Spleen (tissue), 11 donors: Measurements from ENCODE around the gene STK24. TPM values are rescaled to one million over a fixed set of nuclear protein-coding genes. Genes with fewer than 3 reads are reported as not detected.
"Not testable (repeated sequence)": the region's sequence is repeated elsewhere in the genome, so short reads cannot be mapped to it uniquely, and the experiment has no call there.

Experiments
- DNase-seq: peaks from one replicate; pipeline ENCODE4 v3.0.0-alpha.2; 2020
- H3K27ac ChIP-seq, 8 donors: fragments of 200-600 bp; sonication (generic) in 7 of 8; 1 replicate in 4 of 8; 2 replicates in 4 of 8; pipeline versions ENCODE4 v1.5.0 to v1.8.0; 2016 to 2021; ENCODE audit warnings: inconsistent platforms in 4 of 8, mild to moderate bottlenecking in 4 of 8, moderate library complexity in 1 of 8
- H3K27me3 ChIP-seq, 7 donors: fragments of 200-600 bp; sonication (generic) in 6 of 7; replicated peaks in 1 of 7; 1 replicate in 4 of 7; 2 replicates in 3 of 7; pipeline versions ENCODE4 v1.5.0 to v1.8.0; 2016 to 2021; ENCODE audit warnings: inconsistent platforms in 3 of 7, mild to moderate bottlenecking in 1 of 7
- H3K36me3 ChIP-seq, 6 donors: fragments of 200-600 bp; sonication (generic) in 5 of 6; 1 replicate in 4 of 6; 2 replicates in 2 of 6; pipeline versions ENCODE4 v1.5.0 to v1.8.0; 2016 to 2021; ENCODE audit warnings: inconsistent platforms in 2 of 6
- H3K4me1 ChIP-seq, 6 donors: fragments of 200-600 bp; sonication (generic) in 5 of 6; 1 replicate in 3 of 6; 2 replicates in 3 of 6; pipeline versions ENCODE4 v1.5.0 to v1.8.0; 2016 to 2021; ENCODE audit warnings: inconsistent platforms in 3 of 6
- H3K4me3 ChIP-seq, 8 donors: fragments of 200-600 bp; sonication (generic) in 7 of 8; 1 replicate in 4 of 8; 2 replicates in 4 of 8; pipeline versions ENCODE4 v1.5.0 to v1.8.0; 2016 to 2021; ENCODE audit warnings: inconsistent platforms in 4 of 8, mild to moderate bottlenecking in 4 of 8, moderate library complexity in 2 of 8
- H3K9me3 ChIP-seq, 8 donors: fragments of 200-600 bp; sonication (generic) in 7 of 8; 1 replicate in 4 of 8; 2 replicates in 4 of 8; pipeline versions ENCODE4 v1.5.0 to v1.8.0; 2016 to 2021; ENCODE audit warnings: inconsistent platforms in 4 of 8
- POLR2A ChIP-seq, 3 donors: fragments of 450-650 bp; IDR thresholded peaks; one replicate each; pipeline ENCODE4 v1.5.1; 2017; ENCODE audit warnings: antibody characterized with exemption in 3 of 3, mild to moderate bottlenecking in 1 of 3
- POLR2AphosphoS5 ChIP-seq, 3 donors: sonication (generic); formaldehyde crosslinking; IDR thresholded peaks; one replicate each; pipeline ENCODE4 v1.5.1; 2017; ENCODE audit warnings: antibody characterized with exemption in 3 of 3
- WGBS, 5 donors: extraction: QIAGEN DNeasy Blood & Tissue Kit in 3 of 5; methylation state at CpG; one replicate each; pipeline versions ENCODE4 v1.1.5 to v1.1.7; 2013 to 2018; 5-methylcytosine and 5-hydroxymethylcytosine counted together
- intact Hi-C: fragments of 100-400 bp; cut with DNase I; formaldehyde crosslinking; loops from one replicate; pipeline ENCODE4 v1.15.0; 2023; ENCODE audit warnings: low total_unique reads
- polyA plus RNA-seq, 3 donors: library from polyadenylated mRNA; stranded (reverse); fragments of 200-250 nt; gene quantifications; one replicate each; pipeline ENCODE4 v1.2.1, GENCODE V29; 2013
- total RNA-seq, 7 donors: library from RNA; depleted of rRNA in 3 of 7; stranded (reverse); fragments of >200 nt in 3 of 7; fragmentation: NEBNext Ultra II Directional in 4 of 7; extraction: Animal tissue kit (Norgen Biotek cat#: 25700) in 4 of 7; gene quantifications; one replicate each; pipeline versions ENCODE4 v1.1.0 to v1.2.1, GENCODE V29; 2016 to 2021
- TF ChIP-seq, protein P1 (sequence below), 11 experiments: fragments of 200-600 bp in 7 of 11; fragments of 450-650 bp in 4 of 11; sonication (generic) in 4 of 11; IDR thresholded peaks in 8 of 11; conservative IDR thresholded peaks in 3 of 11; 1 replicate in 7 of 11; 2 replicates in 4 of 11; pipeline versions ENCODE4 v1.4.0 to v1.8.0; 2016 to 2021; ENCODE audit warnings: antibody characterized with exemption in 11 of 11, inconsistent platforms in 4 of 11, mild to moderate bottlenecking in 1 of 11
- donor health status: healthy with polysubstance abuse.
- donor health status: DM: no; HTN: no; CAD: no; lungs with moderate emphysema.
- donor health status: DM: no; HTN: no; CAD: no.
- donor health status: Bipolar disorder and iron deficiency.
- donor health status: healthy.
- donor health status: DM: no; HTN: no; CAD: no.
- donor health status: DM: yes; HTN: yes; CAD: no.

STK24 gene
- total and polyA plus RNA-seq, 10 donors: 36.5 to 132 (median 94.5) TPM

DNA sequence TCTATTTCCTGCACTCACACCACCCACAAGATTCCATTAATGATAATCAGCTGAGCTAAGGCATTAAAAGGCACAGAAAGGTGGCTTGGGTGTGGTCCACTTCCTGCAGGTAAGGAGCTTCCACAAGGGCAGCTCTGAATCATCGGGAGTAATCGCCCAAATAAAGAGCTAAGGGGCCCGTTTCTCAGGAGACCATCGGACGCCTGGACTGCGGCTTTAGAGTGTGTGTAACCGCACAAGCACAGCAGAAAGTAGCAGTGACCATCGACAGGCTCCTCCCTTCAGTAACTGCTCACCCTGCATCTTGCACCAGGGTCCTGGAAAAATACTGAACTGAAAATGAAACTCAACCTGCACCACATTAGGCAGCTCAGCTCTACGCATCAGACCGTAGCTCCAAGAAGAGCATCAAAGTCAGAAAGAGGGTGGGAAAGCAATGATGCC, 6.0 kb downstream of the STK24 start:
- Histone ChIP-seq H3K36me3 (no peaks in the 10 kb centered on the region), H3K4me3 (peak overlapping the region in 6 of 8 donors; percentile 10 to 64 (median 29))
- peak in 2 of 3 donors; percentile 61 to 72 for TF ChIP-seq POLR2AphosphoS5 (IDR thresholded peaks at IDR 0.05)
- TF ChIP-seq, protein P1, sequence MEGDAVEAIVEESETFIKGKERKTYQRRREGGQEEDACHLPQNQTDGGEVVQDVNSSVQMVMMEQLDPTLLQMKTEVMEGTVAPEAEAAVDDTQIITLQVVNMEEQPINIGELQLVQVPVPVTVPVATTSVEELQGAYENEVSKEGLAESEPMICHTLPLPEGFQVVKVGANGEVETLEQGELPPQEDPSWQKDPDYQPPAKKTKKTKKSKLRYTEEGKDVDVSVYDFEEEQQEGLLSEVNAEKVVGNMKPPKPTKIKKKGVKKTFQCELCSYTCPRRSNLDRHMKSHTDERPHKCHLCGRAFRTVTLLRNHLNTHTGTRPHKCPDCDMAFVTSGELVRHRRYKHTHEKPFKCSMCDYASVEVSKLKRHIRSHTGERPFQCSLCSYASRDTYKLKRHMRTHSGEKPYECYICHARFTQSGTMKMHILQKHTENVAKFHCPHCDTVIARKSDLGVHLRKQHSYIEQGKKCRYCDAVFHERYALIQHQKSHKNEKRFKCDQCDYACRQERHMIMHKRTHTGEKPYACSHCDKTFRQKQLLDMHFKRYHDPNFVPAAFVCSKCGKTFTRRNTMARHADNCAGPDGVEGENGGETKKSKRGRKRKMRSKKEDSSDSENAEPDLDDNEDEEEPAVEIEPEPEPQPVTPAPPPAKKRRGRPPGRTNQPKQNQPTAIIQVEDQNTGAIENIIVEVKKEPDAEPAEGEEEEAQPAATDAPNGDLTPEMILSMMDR (IDR thresholded peaks at IDR 0.05 in 8 of 11, conservative IDR thresholded peaks at IDR 0.05 in 3 of 11): no peak

DNA sequence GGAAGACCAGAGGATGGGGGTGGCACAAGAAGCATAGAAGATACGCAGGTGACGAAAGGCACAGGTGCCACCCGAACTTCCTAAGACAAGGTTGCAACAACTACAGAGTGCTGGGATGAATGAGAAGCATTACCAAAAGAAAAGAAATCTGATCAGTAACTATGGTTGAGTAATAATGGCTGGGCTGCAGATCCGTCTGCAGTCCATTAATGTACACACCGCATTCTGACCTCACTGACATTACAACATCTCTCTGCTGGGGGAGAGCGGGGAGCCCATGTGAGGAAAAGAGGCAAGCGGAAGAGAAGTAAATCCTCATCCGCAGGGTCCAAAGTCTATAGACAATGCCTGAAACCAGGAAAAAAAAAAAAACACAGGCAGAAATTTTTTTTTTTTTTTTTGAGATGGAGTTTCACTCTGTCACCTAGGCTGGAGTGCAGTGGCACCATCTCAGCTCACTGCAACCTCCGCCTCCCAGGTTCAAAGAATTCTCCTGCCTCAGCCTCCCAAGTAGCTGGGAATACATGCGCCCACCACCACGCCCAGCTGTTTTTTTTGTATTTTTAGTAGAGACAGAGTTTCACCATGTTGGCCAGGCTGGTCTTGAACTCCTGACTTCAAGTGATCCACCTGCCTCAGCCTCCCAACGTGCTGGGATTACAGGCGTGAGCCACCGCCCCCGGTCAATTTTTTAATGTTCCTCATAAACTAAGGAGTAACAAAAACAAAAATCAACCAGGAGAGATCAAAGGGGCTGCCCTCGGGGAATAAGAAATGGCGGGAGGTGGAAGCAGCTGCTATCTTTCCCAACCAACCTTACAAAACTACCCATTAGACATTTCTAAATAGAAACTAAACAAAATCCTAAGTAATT, 7.2 kb downstream of the STK24 start:
- not testable (repeated sequence) for H3K36me3 ChIP-seq, DNase-seq, H3K27me3 ChIP-seq, H3K9me3 ChIP-seq
- WGBS, 5 donors: 64 to 80% (median 76%) methylated on average over 17 of the region's 17 CpGs
- H3K27ac ChIP-seq: peak overlapping the region; percentile 59 to 97 (median 80)
- H3K4me3 ChIP-seq: peak overlapping the region in 1 of 8 donors; percentile 64
- peaks cover 77 to 100% (median 95%) of the 10 kb centered on the region in 6 donors for H3K4me1 ChIP-seq
- peak in 1 of 3 donors; percentile 56 for TF ChIP-seq POLR2AphosphoS5 (IDR thresholded peaks at IDR 0.05)
- intact Hi-C loops: loop anchor here (10.0 kb wide), 2 partner anchors 65 to 95 kb away; no protein-coding TSS in a partner anchor

More for the DNA sequence above, 6.0 kb downstream of the STK24 start:
- 21 to 50% (median 34%) methylated on average over 9 to 10 of the region's 10 CpGs for WGBS, 5 donors
- no peaks in the 10 kb centered on the region for H3K9me3 ChIP-seq
- no peaks in the 10 kb centered on the region for H3K27me3 ChIP-seq
- DNase-seq: no peak
- peak overlapping the region; percentile 59 to 97 (median 80) for H3K27ac ChIP-seq
- intact Hi-C loops: loop anchor here (10.0 kb wide), 1 partner anchor 96 kb away; no protein-coding TSS in a partner anchor
- peaks cover 69 to 100% (median 93%) of the 10 kb centered on the region in 6 donors for H3K4me1 ChIP-seq

DNA sequence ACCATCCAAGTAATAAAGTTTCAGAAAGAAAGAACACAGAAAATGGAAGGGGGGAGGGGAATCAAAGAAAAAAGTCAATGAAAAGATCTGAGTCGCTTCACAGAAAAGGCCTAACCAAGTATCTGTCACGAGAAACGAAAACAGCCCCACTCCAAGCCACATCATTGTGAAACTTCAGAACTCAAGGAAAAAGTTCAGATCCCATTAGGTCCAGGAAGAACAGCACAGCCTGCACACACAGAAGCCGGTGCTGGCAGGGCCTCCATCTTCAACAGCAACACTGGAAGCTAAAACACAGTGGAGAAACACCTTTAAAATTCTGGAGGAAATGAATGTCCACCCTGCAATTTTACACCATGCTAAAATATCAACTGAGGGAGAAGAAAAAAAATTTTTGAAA, 8.0 kb downstream of the STK24 start:
- no peak for DNase-seq
- no peak overlapping the region for H3K4me3 ChIP-seq
- H3K36me3 ChIP-seq: no peaks in the 10 kb centered on the region
- no peaks in the 10 kb centered on the region for H3K27me3 ChIP-seq
- H3K4me1 ChIP-seq: peaks cover 78 to 100% (median 96%) of the 10 kb centered on the region in 6 donors
- intact Hi-C loops: loop anchor here (10.0 kb wide), 1 partner anchor 64 kb away; no protein-coding TSS in a partner anchor
- H3K27ac ChIP-seq: peak overlapping the region in 6 of 8 donors; percentile 51 to 97 (median 88)
- WGBS, 5 donors: 76 to 87% (median 78%) methylated on average over 4 of the region's 4 CpGs
- no peaks in the 10 kb centered on the region for H3K9me3 ChIP-seq
- TF ChIP-seq, protein P1 (IDR thresholded peaks at IDR 0.05 in 8 of 11, conservative IDR thresholded peaks at IDR 0.05 in 3 of 11): no peak
- TF ChIP-seq POLR2AphosphoS5 (IDR thresholded peaks at IDR 0.05) (no peak), POLR2A (IDR thresholded peaks at IDR 0.05) (no peak)

DNA sequence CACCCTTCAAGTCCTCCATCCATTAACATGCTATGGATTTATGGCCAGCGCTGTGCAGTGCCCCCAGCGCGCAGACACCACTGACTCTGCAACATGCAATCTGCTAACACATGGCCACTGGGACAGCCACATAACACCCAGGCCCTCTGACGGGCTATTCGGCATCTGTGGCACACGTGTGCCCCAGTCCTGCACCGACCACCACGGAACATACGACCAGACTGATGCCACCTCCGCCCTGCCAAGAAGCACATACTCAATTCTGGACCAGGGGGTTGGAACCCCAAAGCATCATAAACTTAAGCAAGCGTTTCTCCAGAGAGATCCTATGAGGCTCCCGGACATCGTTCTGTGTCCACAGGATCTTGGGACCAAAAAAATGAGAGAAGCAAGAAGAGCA, 9.8 kb downstream of the STK24 start:
- peaks cover 76 to 100% (median 100%) of the 10 kb centered on the region in 6 donors for H3K4me1 ChIP-seq
- H3K9me3 ChIP-seq: no peaks in the 10 kb centered on the region
- 93 to 97% (median 94%) methylated on average over 13 of the region's 13 CpGs for WGBS, 5 donors
- peak overlapping the region; percentile 24 to 97 (median 80) for H3K27ac ChIP-seq
- no peak for DNase-seq
- peak in 2 of 3 donors; percentile 26 to 27 for TF ChIP-seq POLR2AphosphoS5 (IDR thresholded peaks at IDR 0.05)
- TF ChIP-seq, protein P1 (IDR thresholded peaks at IDR 0.05 in 8 of 11, conservative IDR thresholded peaks at IDR 0.05 in 3 of 11): no peak
- no peaks in the 10 kb centered on the region for H3K27me3 ChIP-seq
- intact Hi-C loops: loop anchor here (10.0 kb wide), 1 partner anchor 62 kb away; no protein-coding TSS in a partner anchor
- H3K4me3 ChIP-seq: peak overlapping the region in 1 of 8 donors; percentile 20
- H3K36me3 ChIP-seq: no peaks in the 10 kb centered on the region
